IMR-90 (cell line): ENCODE results near the gene HDAC7. TPM values are rescaled to one million over a fixed set of nuclear protein-coding genes. Genes with fewer than 3 reads are reported as not detected.
A peak's percentile ranks its signal among the peaks of the same experiment; 100 is the strongest.

Experiments used
- ATAC-seq: fragments of 200-7000 bp; cut with Tn5 transposase; 2 replicates; pipeline ENCODE4 v1.9.1; 2020; ENCODE audit warnings: low read depth, mild to moderate bottlenecking, moderate library complexity
- BruUV-seq: library from RNA; stranded (reverse); fragments of 400-500 nt; replicated peaks from 2 replicates; lab custom pipeline; 2021; lab: Mats Ljungman, UMichigan
- CTCF ChIA-PET: fragments of 300-600 bp; formaldehyde crosslinking; extraction: SDS; loops from one replicate; lab custom pipeline; 2021; ENCODE audit warnings: antibody characterized with exemption; lab: Yijun Ruan, JAX
- POLR2A ChIA-PET: fragments of 300-600 bp; sonication (Branson Sonifier 250); formaldehyde crosslinking; loops from one replicate; lab custom pipeline; 2022; ENCODE audit warnings: antibody characterized with exemption; ENCODE audit not compliant: unreplicated experiment; lab: Charles Lee
- DNase-seq: peaks from one replicate; pipeline ENCODE4 v3.0.0; 2013
- H2AFZ ChIP-seq: replicated peaks from 2 replicates; pipeline ENCODE3; 2013; ENCODE audit warnings: low read length, mild to moderate bottlenecking; ENCODE audit not compliant: poor library complexity
- H2AK5ac ChIP-seq: 2 replicates; pipeline ENCODE4 v1.6.1; 2013; ENCODE audit warnings: low read depth, low read length, inconsistent platforms
- H2AK9ac ChIP-seq: replicated peaks from 2 replicates; pipeline ENCODE3; 2013; ENCODE audit warnings: mild to moderate bottlenecking, low read depth, low read length, moderate library complexity; ENCODE audit not compliant: poor library complexity
- H2BK120ac ChIP-seq: 2 replicates; pipeline ENCODE4 v1.6.1; 2013; ENCODE audit warnings: low read depth, low read length, inconsistent platforms
- H2BK15ac ChIP-seq: 3 replicates; pipeline ENCODE4 v1.6.1; 2013; ENCODE audit warnings: low read depth, low read length, inconsistent platforms
- H2BK20ac ChIP-seq: 2 replicates; pipeline ENCODE4 v1.6.1; 2013; ENCODE audit warnings: low read depth, mild to moderate bottlenecking, inconsistent platforms, low read length, moderate library complexity
- H2BK5ac ChIP-seq: 2 replicates; pipeline ENCODE4 v1.6.1; 2013; ENCODE audit warnings: mild to moderate bottlenecking, low read depth, low read length, inconsistent platforms; ENCODE audit not compliant: poor library complexity, severe bottlenecking
- H3K14ac ChIP-seq: replicated peaks from 2 replicates; pipeline ENCODE4 v1.6.1; 2013; ENCODE audit warnings: low read depth, low read length, inconsistent platforms
- H3K18ac ChIP-seq: 2 replicates; pipeline ENCODE4 v1.6.1; 2013; ENCODE audit warnings: low read depth, low read length, control low read depth
- H3K23ac ChIP-seq: 2 replicates; pipeline ENCODE4 v1.6.1; 2013; ENCODE audit warnings: low read depth, low read length, inconsistent platforms
- H3K27ac ChIP-seq: 2 replicates; pipeline ENCODE4 v1.5.1; 2013; ENCODE audit warnings: mild to moderate bottlenecking, control low read depth, low read length; ENCODE audit not compliant: insufficient read depth
- H3K27me3 ChIP-seq: 2 replicates; pipeline ENCODE4 v1.6.1; 2013; ENCODE audit warnings: low read length; ENCODE audit not compliant: control insufficient read depth, insufficient read depth
- H3K36me3 ChIP-seq: 2 replicates; pipeline ENCODE4 v1.6.1; 2013; ENCODE audit warnings: low read length, mixed read lengths; ENCODE audit not compliant: control insufficient read depth, insufficient read depth
- H3K4ac ChIP-seq: 2 replicates; pipeline ENCODE4 v1.6.1; 2013; ENCODE audit warnings: low read depth, low read length, inconsistent platforms
- H3K4me1 ChIP-seq: 2 replicates; pipeline ENCODE4 v1.6.1; 2013; ENCODE audit warnings: low read length, mixed read lengths; ENCODE audit not compliant: control insufficient read depth, insufficient read depth
- H3K4me2 ChIP-seq: 2 replicates; pipeline ENCODE4 v1.6.1; 2013; ENCODE audit warnings: low read depth, mild to moderate bottlenecking, control low read depth, low read length, moderate library complexity
- H3K4me3 ChIP-seq: 2 replicates; pipeline ENCODE4 v1.5.1; 2013; ENCODE audit warnings: low read depth, mild to moderate bottlenecking, control low read depth, low read length, moderate library complexity; ENCODE audit not compliant: insufficient read depth
- H3K56ac ChIP-seq: 2 replicates; pipeline ENCODE4 v1.6.1; 2013; ENCODE audit warnings: low read length, inconsistent platforms; ENCODE audit not compliant: insufficient read depth; ENCODE audit errors: extremely low read depth
- H3K79me1 ChIP-seq, 2 experiments: 2 replicates each; pipeline ENCODE4 v1.6.1; 2013; ENCODE audit warnings: low read length in 2 of 2, inconsistent platforms in 1 of 2, low read depth in 1 of 2
- H3K9ac ChIP-seq: 2 replicates; pipeline ENCODE4 v1.6.1; 2013; ENCODE audit warnings: low read depth, low read length, control low read depth
- H3K9me1 ChIP-seq: 2 replicates; pipeline ENCODE4 v1.6.1; 2013; ENCODE audit warnings: low read length, inconsistent platforms; ENCODE audit not compliant: insufficient read depth
- H3K9me3 ChIP-seq: 2 replicates; pipeline ENCODE4 v1.6.1; 2013; ENCODE audit warnings: low read length; ENCODE audit not compliant: control insufficient read depth, insufficient read depth
- H4K20me1 ChIP-seq: 2 replicates; pipeline ENCODE4 v1.6.1; 2013; ENCODE audit warnings: low read length, inconsistent platforms; ENCODE audit not compliant: insufficient read depth
- H4K5ac ChIP-seq: 2 replicates; pipeline ENCODE4 v1.6.1; 2013; ENCODE audit warnings: mild to moderate bottlenecking, low read depth, low read length, control low read depth
- H4K8ac ChIP-seq, 2 experiments: 2 replicates each; pipeline ENCODE4 v1.6.1; 2013; ENCODE audit warnings: low read depth in 2 of 2, low read length in 2 of 2, control low read depth in 1 of 2, inconsistent platforms in 1 of 2
- H4K91ac ChIP-seq: 2 replicates; pipeline ENCODE4 v1.6.1; 2013; ENCODE audit warnings: low read depth, low read length, inconsistent platforms; ENCODE audit not compliant: insufficient read depth
- MAFK ChIP-seq: IDR thresholded peaks from 2 replicates; pipeline ENCODE4 v1.6.1; 2012; ENCODE audit warnings: low read depth, low read length, improper control_type of control experiment
- POLR2A ChIP-seq: IDR thresholded peaks from 2 replicates; pipeline ENCODE4 v1.6.1; 2012; ENCODE audit warnings: mild to moderate bottlenecking, low read depth, low read length
- RAD21 ChIP-seq: IDR thresholded peaks from 2 replicates; pipeline ENCODE4 v1.6.1; 2012; ENCODE audit warnings: low read length, improper control_type of control experiment
- SMC3 ChIP-seq: fragments of 150-350 bp; IDR thresholded peaks from 2 replicates; pipeline ENCODE4 v1.6.1; 2016; ENCODE audit warnings: low read depth, mild to moderate bottlenecking, antibody characterized with exemption, low read length, moderate library complexity
- WGBS, 2 experiments: methylation state at CpG; one replicate each; pipeline versions ENCODE4 v1.1.5 to v1.1.7; 2013; ENCODE audit warnings: missing lambda C conversion rate in 2 of 2; ENCODE audit not compliant: insufficient read length in 1 of 2; ENCODE audit errors: extremely low coverage in 2 of 2; 5-methylcytosine and 5-hydroxymethylcytosine counted together
- dilution Hi-C: fragments of 300-500 bp; cut with HindIII; formaldehyde crosslinking; loops from one replicate; pipeline ENCODE4 v1.14.3; 2018; ENCODE audit warnings: low sequenced_read_pairs; ENCODE audit not compliant: unreplicated experiment
- in situ Hi-C: fragments of 300-500 bp; cut with MboI; formaldehyde crosslinking; loops from 3 replicates; pipeline ENCODE4 v1.14.3; 2019; ENCODE audit warnings: low sequenced_read_pairs, inconsistent platforms, mixed read lengths
- intact Hi-C: fragments of 100-400 bp; cut with micrococcal nuclease; formaldehyde crosslinking; loops from 2 replicates; pipeline ENCODE4 v1.10.0; 2022
- polyA plus RNA-seq, 3 experiments: library from polyadenylated mRNA; depleted of rRNA; stranded (reverse); fragments of >200 nt; gene quantifications; 2 replicates each; pipeline ENCODE4 v1.2.3, GENCODE V29; 2012; ENCODE audit warnings: low replicate concordance in 1 of 3
- total RNA-seq: library from RNA; depleted of rRNA; stranded (reverse); fragments of >200 nt; gene quantifications from 2 replicates; pipeline ENCODE4 v1.2.3, GENCODE V29; 2012
- TF ChIP-seq, protein P1 (sequence below): conservative IDR thresholded peaks from 2 replicates; pipeline ENCODE4 v1.5.1; 2012; ENCODE audit warnings: mild to moderate bottlenecking, low read depth, low read length, improper control_type of control experiment

Gene HDAC7
- total and polyA plus RNA-seq, 2 of the 4 experiments (the other 2 are of a cell fraction) = 10.4 to 64.7 TPM

DNA sequence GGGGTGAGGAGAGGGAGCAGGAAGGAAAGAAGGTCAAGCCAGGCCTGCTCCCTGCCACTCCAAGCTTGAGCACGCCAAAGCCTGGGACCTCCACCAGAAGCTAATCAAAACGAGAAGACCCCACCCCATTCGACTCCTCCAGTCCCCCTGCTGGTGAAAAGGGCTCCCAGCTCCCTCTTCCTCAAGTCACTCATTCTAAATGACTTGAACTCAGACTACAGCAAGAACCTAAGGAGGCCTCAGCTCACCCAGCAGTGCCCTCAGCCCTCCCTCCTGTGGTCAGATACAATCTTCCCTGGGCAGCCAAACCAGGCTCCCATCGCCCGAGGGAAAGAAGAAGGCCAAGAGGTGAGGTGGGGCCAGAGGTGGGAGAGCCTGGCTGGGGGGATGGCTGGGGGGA lies 17.4 kb downstream of the HDAC7 start:
- H2BK20ac ChIP-seq = no peak overlapping the region
- H2AK5ac ChIP-seq = no peak overlapping the region
- H3K9me3 ChIP-seq = no peaks in the 10 kb centered on the region
- H3K9me1 ChIP-seq = peaks cover 23% of the 10 kb centered on the region
- H3K9ac ChIP-seq = no peak overlapping the region
- H4K5ac ChIP-seq = no peak overlapping the region
- H2AK9ac ChIP-seq = no peak overlapping the region
- CTCF ChIA-PET = interaction anchor here (1.7 kb wide), 1 partner anchor 36 kb away, joined by 4 read pairs; no protein-coding TSS in a partner anchor
- peaks cover 22 to 89% of the 10 kb centered on the region in 2 experiments for H3K79me1 ChIP-seq
- no peak overlapping the region for H2BK15ac ChIP-seq
- no peak overlapping the region for H3K14ac ChIP-seq
- H3K56ac ChIP-seq = no peak overlapping the region
- no peak overlapping the region for H4K91ac ChIP-seq
- no TSS peak for BruUV-seq
- no peak overlapping the region for H3K4ac ChIP-seq
- POLR2A ChIA-PET = no interaction called here
- DNase-seq = no peak
- H3K27me3 ChIP-seq = no peaks in the 10 kb centered on the region
- H3K4me2 ChIP-seq = no peak overlapping the region
- no peak overlapping the region for H2BK120ac ChIP-seq
- H3K36me3 ChIP-seq = peaks cover 35% of the 10 kb centered on the region
- WGBS, 2 experiments = 40% methylated on average over 2 of the region's 5 CpGs; no CpG with 5 or more reads in 1 of the 2 experiments
- in situ Hi-C loops (no loop called here), intact Hi-C loops (no loop called here), dilution Hi-C loops (no loop called here)
- no peak for ATAC-seq
- no peak overlapping the region for H4K8ac ChIP-seq
- H3K27ac ChIP-seq = no peak overlapping the region
- H2AFZ ChIP-seq = no peak overlapping the region
- peaks cover 94% of the 10 kb centered on the region for H4K20me1 ChIP-seq
- H3K23ac ChIP-seq = no peak overlapping the region
- H3K4me1 ChIP-seq = peaks cover 38% of the 10 kb centered on the region
- H3K18ac ChIP-seq = no peak overlapping the region
- H3K4me3 ChIP-seq = no peak overlapping the region
- TF ChIP-seq, protein P1, sequence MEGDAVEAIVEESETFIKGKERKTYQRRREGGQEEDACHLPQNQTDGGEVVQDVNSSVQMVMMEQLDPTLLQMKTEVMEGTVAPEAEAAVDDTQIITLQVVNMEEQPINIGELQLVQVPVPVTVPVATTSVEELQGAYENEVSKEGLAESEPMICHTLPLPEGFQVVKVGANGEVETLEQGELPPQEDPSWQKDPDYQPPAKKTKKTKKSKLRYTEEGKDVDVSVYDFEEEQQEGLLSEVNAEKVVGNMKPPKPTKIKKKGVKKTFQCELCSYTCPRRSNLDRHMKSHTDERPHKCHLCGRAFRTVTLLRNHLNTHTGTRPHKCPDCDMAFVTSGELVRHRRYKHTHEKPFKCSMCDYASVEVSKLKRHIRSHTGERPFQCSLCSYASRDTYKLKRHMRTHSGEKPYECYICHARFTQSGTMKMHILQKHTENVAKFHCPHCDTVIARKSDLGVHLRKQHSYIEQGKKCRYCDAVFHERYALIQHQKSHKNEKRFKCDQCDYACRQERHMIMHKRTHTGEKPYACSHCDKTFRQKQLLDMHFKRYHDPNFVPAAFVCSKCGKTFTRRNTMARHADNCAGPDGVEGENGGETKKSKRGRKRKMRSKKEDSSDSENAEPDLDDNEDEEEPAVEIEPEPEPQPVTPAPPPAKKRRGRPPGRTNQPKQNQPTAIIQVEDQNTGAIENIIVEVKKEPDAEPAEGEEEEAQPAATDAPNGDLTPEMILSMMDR = 0 out of 2 replicates have a peak, but pooled peaks have one; percentile 27
- TF ChIP-seq SMC3 = 0 out of 2 replicates have a peak, but pooled peaks have one; percentile 2
- TF ChIP-seq POLR2A = no peak
- TF ChIP-seq RAD21 = no peak
- no peak for TF ChIP-seq MAFK
- H2BK5ac ChIP-seq = no peak overlapping the region
